Calu3 (cell line): Measurements from ENCODE around the gene CSMD2. TPM values are rescaled to one million over a fixed set of nuclear protein-coding genes. Genes with fewer than 3 reads are reported as not detected.

ENCODE experiments used
- BruUV-seq: library from RNA; stranded (reverse); fragments of 400-500 nt; replicated peaks from 2 replicates; lab custom pipeline; 2021; lab: Mats Ljungman, UMichigan
- CTCF ChIA-PET: fragments of 300-600 bp; sonication (Branson Sonifier 250); formaldehyde crosslinking; loops from one replicate; lab custom pipeline; 2022; ENCODE audit warnings: antibody characterized with exemption; lab: Charles Lee
- DNase-seq: peaks from one replicate; pipeline ENCODE4 v3.0.0; 2022
- H3K27ac Mint-ChIP-seq: one replicate; pipeline ENCODE4 v1.8.0; 2022; ENCODE audit warnings: mixed read lengths; ENCODE audit not compliant: unreplicated experiment
- H3K27me3 Mint-ChIP-seq: one replicate; pipeline ENCODE4 v1.8.0; 2022; ENCODE audit warnings: mixed read lengths; ENCODE audit not compliant: unreplicated experiment
- H3K36me3 Mint-ChIP-seq: one replicate; pipeline ENCODE4 v1.8.0; 2022; ENCODE audit warnings: mild to moderate bottlenecking, moderate library complexity, mixed read lengths; ENCODE audit not compliant: insufficient read depth, unreplicated experiment
- H3K4me1 Mint-ChIP-seq: one replicate; pipeline ENCODE4 v1.8.0; 2022; ENCODE audit warnings: mild to moderate bottlenecking, low read depth, mixed read lengths; ENCODE audit not compliant: unreplicated experiment
- H3K4me3 Mint-ChIP-seq: one replicate; pipeline ENCODE4 v1.8.0; 2022; ENCODE audit warnings: mild to moderate bottlenecking, low read depth, moderate library complexity, mixed read lengths; ENCODE audit not compliant: unreplicated experiment
- H3K9me3 Mint-ChIP-seq: one replicate; pipeline ENCODE4 v1.8.0; 2022; ENCODE audit warnings: low read depth, mixed read lengths; ENCODE audit not compliant: unreplicated experiment
- intact Hi-C: fragments of 100-400 bp; cut with micrococcal nuclease; formaldehyde crosslinking; loops from one replicate; pipeline ENCODE4 v1.10.0; 2022; ENCODE audit not compliant: unreplicated experiment
- total RNA-seq: library from RNA; stranded (reverse); gene quantifications from 2 replicates; pipeline ENCODE4 v1.2.3, GENCODE V29; 2022
- TF ChIP-seq, protein P1 (sequence below): fragments of 200-600 bp; IDR thresholded peaks from one replicate; pipeline ENCODE4 v1.8.0; 2022; ENCODE audit warnings: antibody characterized with exemption; ENCODE audit not compliant: unreplicated experiment

The CSMD2 gene
- total RNA-seq, 1 experiment from 2014 or later: not detected

DNA sequence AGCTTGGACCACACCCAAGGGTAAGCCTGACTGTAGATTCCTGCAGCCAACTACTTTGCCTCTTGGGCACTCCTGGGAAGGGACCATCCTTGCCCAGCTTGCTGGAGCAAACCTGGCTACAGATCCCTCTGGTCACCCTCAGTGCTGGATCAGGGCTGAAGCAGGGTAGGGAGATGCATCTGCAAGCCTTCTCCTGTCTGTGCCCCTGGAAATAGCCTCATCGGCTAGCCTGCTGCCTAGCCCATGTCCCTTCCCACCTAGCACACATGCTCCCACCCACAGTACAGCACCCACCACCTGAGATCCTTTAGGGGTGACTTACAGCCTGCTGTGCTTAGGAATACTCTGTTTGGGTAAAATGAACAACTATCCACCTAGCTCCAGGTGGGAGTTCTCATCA lies 478.5 kb downstream of the CSMD2 start:
- no peak for DNase-seq
- no peaks in the 10 kb centered on the region for H3K36me3 Mint-ChIP-seq
- intact Hi-C loops: no loop called here
- TF ChIP-seq, protein P1, sequence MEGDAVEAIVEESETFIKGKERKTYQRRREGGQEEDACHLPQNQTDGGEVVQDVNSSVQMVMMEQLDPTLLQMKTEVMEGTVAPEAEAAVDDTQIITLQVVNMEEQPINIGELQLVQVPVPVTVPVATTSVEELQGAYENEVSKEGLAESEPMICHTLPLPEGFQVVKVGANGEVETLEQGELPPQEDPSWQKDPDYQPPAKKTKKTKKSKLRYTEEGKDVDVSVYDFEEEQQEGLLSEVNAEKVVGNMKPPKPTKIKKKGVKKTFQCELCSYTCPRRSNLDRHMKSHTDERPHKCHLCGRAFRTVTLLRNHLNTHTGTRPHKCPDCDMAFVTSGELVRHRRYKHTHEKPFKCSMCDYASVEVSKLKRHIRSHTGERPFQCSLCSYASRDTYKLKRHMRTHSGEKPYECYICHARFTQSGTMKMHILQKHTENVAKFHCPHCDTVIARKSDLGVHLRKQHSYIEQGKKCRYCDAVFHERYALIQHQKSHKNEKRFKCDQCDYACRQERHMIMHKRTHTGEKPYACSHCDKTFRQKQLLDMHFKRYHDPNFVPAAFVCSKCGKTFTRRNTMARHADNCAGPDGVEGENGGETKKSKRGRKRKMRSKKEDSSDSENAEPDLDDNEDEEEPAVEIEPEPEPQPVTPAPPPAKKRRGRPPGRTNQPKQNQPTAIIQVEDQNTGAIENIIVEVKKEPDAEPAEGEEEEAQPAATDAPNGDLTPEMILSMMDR: no peak
- no peak overlapping the region for H3K4me3 Mint-ChIP-seq
- CTCF ChIA-PET: no interaction called here
- BruUV-seq: no TSS peak
- no peak overlapping the region for H3K27ac Mint-ChIP-seq
- peaks cover 86% of the 10 kb centered on the region for H3K27me3 Mint-ChIP-seq
- H3K9me3 Mint-ChIP-seq: no peaks in the 10 kb centered on the region
- H3K4me1 Mint-ChIP-seq: no peaks in the 10 kb centered on the region

GRCh38 chr1:33685256-33685655 lies 479.8 kb downstream of the CSMD2 start:
- Mint-ChIP-seq H3K4me1 (no peaks in the 10 kb centered on the region), H3K27ac (no peak overlapping the region), H3K27me3 (peaks cover 73% of the 10 kb centered on the region), H3K9me3 (no peaks in the 10 kb centered on the region), H3K4me3 (no peak overlapping the region), H3K36me3 (no peaks in the 10 kb centered on the region)
- TF ChIP-seq, protein P1: no peak
- BruUV-seq: no TSS peak
- CTCF ChIA-PET: no interaction called here
- intact Hi-C loops: no loop called here
- DNase-seq: no peak

- Mint-ChIP-seq H3K27ac (no peak overlapping the region), H3K9me3 (no peaks in the 10 kb centered on the region), H3K4me3 (no peak overlapping the region), H3K36me3 (no peaks in the 10 kb centered on the region), H3K4me1 (no peaks in the 10 kb centered on the region), H3K27me3 (peaks cover 66% of the 10 kb centered on the region)
- BruUV-seq: no TSS peak
- intact Hi-C loops: no loop called here
- TF ChIP-seq, protein P1: no peak
- CTCF ChIA-PET: no interaction called here
- DNase-seq: no peak
These were observed 480.4 kb downstream of the CSMD2 start for GRCh38 chr1:33684396-33685179.

DNA sequence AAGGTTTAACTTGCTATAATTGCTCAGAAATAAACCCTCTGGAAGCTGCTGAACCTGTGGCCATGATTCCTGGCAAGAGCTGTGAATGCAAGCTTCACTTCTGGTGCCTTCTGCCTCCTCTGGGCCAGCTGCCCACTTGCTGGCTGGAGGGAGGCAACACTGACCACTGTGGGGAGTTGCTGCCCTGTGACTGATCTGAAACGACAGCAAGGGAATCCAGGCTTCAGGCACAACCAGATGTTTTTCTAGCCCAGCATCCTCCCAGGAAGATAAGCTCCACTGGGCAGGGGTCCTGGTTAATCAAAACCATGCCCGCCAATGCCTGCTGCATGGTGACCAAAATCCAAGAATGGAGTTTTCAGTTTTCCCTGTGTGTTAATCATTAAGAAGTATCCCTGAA lies 481.1 kb downstream of the CSMD2 start:
- CTCF ChIA-PET: no interaction called here
- Mint-ChIP-seq H3K36me3 (no peaks in the 10 kb centered on the region), H3K9me3 (no peaks in the 10 kb centered on the region), H3K27me3 (peaks cover 59% of the 10 kb centered on the region), H3K27ac (no peak overlapping the region), H3K4me3 (no peak overlapping the region), H3K4me1 (no peaks in the 10 kb centered on the region)
- intact Hi-C loops: no loop called here
- no TSS peak for BruUV-seq
- TF ChIP-seq, protein P1: no peak
- no peak for DNase-seq
